ENCODE measurements around the gene GRIK4.
A peak's percentile ranks its signal among the peaks of the same experiment; 100 is the strongest.

GRIK4 gene

GRCh38 chr11:120666121-120666639, 154.6 kb downstream of the GRIK4 start:
- DNase-seq (ENCODE audit: low read depth, low spot score), result no peak
- no peak for TF ChIP-seq CTCF (IDR thresholded peaks at IDR 0.05; ENCODE audit: insufficient read depth, low read length, missing control alignments)
- no peak overlapping the region for H3K4me3 ChIP-seq (ENCODE audit: low read depth, low read length)
- ChIA-PET CTCF (interaction anchor here (1.2 kb wide), 1 partner anchor 178 kb away, joined by 4 read pairs; no protein-coding TSS in a partner anchor), POLR2A (no interaction called here)

- DNase-seq (ENCODE audit: low read depth, low spot score), result no peak
- TF ChIP-seq CTCF (IDR thresholded peaks at IDR 0.05; ENCODE audit: insufficient read depth, low read length, missing control alignments), result no peak
- ChIA-PET CTCF (interaction anchor here (0.9 to 1.2 kb wide), 3 partner anchors 18 to 179 kb away, joined by 3 to 5 read pairs (median 4); no protein-coding TSS in a partner anchor), POLR2A (no interaction called here)
- no peak overlapping the region for H3K4me3 ChIP-seq (ENCODE audit: low read depth, low read length)
Observed at GRCh38 chr11:120667281-120667680, 155.7 kb downstream of the GRIK4 start.

- no peak for TF ChIP-seq CTCF (IDR thresholded peaks at IDR 0.05; ENCODE audit: insufficient read depth, low read length, missing control alignments)
- no peak for DNase-seq (ENCODE audit: low read depth, low spot score)
- no peak overlapping the region for H3K4me3 ChIP-seq (ENCODE audit: low read depth, low read length)
- CTCF ChIA-PET, result interaction anchor here (0.9 to 1.1 kb wide), 2 partner anchors 17 to 157 kb away, joined by 3 to 5 read pairs; no protein-coding TSS in a partner anchor
- POLR2A ChIA-PET, result no interaction called here
Observed at GRCh38 chr11:120667934-120668333, 156.4 kb downstream of the GRIK4 start.

GRCh38 chr11:120668537-120668936, 157.0 kb downstream of the GRIK4 start:
- H3K4me3 ChIP-seq (ENCODE audit: low read depth, low read length), result no peak overlapping the region
- ChIA-PET CTCF (no interaction called here), POLR2A (no interaction called here)
- no peak for TF ChIP-seq CTCF (IDR thresholded peaks at IDR 0.05; ENCODE audit: insufficient read depth, low read length, missing control alignments)
- no peak for DNase-seq (ENCODE audit: low read depth, low spot score)

- peak; percentile 42 for DNase-seq (ENCODE audit: low read depth, low spot score)
- ChIA-PET POLR2A (no interaction called here), CTCF (interaction anchor here (1.2 to 3.9 kb wide), 2 partner anchors 11 to 19 kb away, joined by 3 to 35 read pairs; no protein-coding TSS in a partner anchor)
- no peak for TF ChIP-seq CTCF (IDR thresholded peaks at IDR 0.05; ENCODE audit: insufficient read depth, low read length, missing control alignments)
- no peak overlapping the region for H3K4me3 ChIP-seq (ENCODE audit: low read depth, low read length)
Observed at GRCh38 chr11:120674542-120674941, 163.0 kb downstream of the GRIK4 start.

GRCh38 chr11:120675171-120675570, 163.6 kb downstream of the GRIK4 start:
- ChIA-PET POLR2A (no interaction called here), CTCF (interaction anchor here (1.2 to 3.9 kb wide), 2 partner anchors 10 to 18 kb away, joined by 3 to 35 read pairs; no protein-coding TSS in a partner anchor)
- no peak overlapping the region for H3K4me3 ChIP-seq (ENCODE audit: low read depth, low read length)
- DNase-seq (ENCODE audit: low read depth, low spot score), result no peak
- no peak for TF ChIP-seq CTCF (IDR thresholded peaks at IDR 0.05; ENCODE audit: insufficient read depth, low read length, missing control alignments)

Measured in AG04449 (cell line).